NB4 (cell line): ENCODE results near the gene GTF2IRD2.
"Not testable (repeated sequence)": the region's sequence is repeated elsewhere in the genome, so short reads cannot be mapped to it uniquely, and the experiment has no call there.

ENCODE experiments used
- CTCF ChIP-seq: IDR thresholded peaks from one replicate; pipeline ENCODE4 v1.5.1; 2012; ENCODE audit warnings: low read depth, low read length
- POLR2A ChIP-seq: IDR thresholded peaks from 2 replicates; pipeline ENCODE4 v1.6.1; 2011; ENCODE audit warnings: mild to moderate bottlenecking; ENCODE audit not compliant: insufficient read length; ENCODE audit errors: extremely low read depth
- TF ChIP-seq, protein P1 (sequence below): IDR thresholded peaks from 2 replicates; pipeline ENCODE4 v1.6.1; 2011; ENCODE audit warnings: low read depth, low read length

- TF ChIP-seq POLR2A, CTCF: not testable (repeated sequence)
- TF ChIP-seq, protein P1, sequence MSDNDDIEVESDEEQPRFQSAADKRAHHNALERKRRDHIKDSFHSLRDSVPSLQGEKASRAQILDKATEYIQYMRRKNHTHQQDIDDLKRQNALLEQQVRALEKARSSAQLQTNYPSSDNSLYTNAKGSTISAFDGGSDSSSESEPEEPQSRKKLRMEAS, result not testable (repeated sequence)
Observed at GRCh38 chr7:74758982-74759381, 92.4 kb downstream of the GTF2IRD2 start.
